GM23248 (cell line): ENCODE measurements around the gene SLC25A21.

Experiments
- EZH2 ChIP-seq: fragments of 200-600 bp; sonication (generic); IDR thresholded peaks from 2 replicates; pipeline ENCODE4 v1.6.1; 2018; ENCODE audit warnings: antibody characterized with exemption, mild to moderate bottlenecking; ENCODE audit not compliant: insufficient read depth, poor library complexity, severe bottlenecking
- EZH2phosphoT487 ChIP-seq: fragments of 200-600 bp; sonication (generic); IDR thresholded peaks from 2 replicates; pipeline ENCODE4 v1.6.1; 2018; ENCODE audit warnings: antibody characterized with exemption, moderate library complexity, mild to moderate bottlenecking, low read depth; ENCODE audit not compliant: insufficient read depth

GRCh38 chr14:36746872-36747271 lies 425.5 kb downstream of the SLC25A21 start:
- TF ChIP-seq EZH2 = no peak
- no peak for TF ChIP-seq EZH2phosphoT487
